Measurements from ENCODE around the gene DYNLT3.

GRCh38 chrX:37824491-37825214 lies 22.7 kb downstream of the DYNLT3 start:
- TF ChIP-seq CTCF (IDR thresholded peaks at IDR 0.05; ENCODE audit: low read depth, low read length, poor library complexity, severe bottlenecking) (no peak), EZH2phosphoT487 (IDR thresholded peaks at IDR 0.05; ENCODE audit: borderline replicate concordance, low read length) (no peak)

All from DOHH2 (cell line).